ENCODE results near the gene NLK. TPM values are rescaled to one million over a fixed set of nuclear protein-coding genes. Genes with fewer than 3 reads are reported as not detected.
"Not testable (repeated sequence)": the region's sequence is repeated elsewhere in the genome, so short reads cannot be mapped to it uniquely, and the experiment has no call there.

The NLK gene
- total RNA-seq, 2 experiments from 2014 or later: 8.7 to 8.8 TPM

DNA sequence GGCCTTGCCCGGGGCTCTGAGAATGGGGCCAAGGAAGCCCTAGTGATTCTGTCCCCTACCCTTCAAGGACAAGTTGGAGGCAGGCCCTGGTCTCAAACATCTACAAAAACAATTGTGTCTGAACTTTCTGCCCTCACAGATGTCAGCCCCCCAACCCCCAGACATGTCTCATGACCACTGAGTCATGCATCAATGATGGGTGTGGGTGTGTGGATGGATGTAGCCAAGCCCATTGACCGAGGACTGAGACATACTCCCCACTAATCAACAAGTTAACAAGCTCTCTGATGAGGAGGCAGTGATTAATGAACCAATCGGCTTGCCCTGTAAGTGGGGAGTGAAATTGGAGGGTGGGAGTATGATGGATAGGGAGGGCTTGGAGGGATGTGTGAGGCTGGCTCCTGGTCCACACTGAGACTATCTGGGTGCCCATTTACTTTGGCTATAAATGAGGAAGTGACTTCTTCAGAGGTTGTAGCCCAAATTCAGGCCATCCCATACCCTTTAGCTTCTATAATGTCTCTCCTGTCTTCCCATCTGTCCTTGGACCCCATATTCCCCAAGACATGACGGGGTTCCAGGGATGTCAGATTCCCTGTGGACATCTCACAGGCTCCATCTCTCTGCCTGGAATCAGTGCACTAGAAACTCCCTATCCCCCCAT lies 179.4 kb downstream of the NLK start:
- Mint-ChIP-seq H3K27me3 (ENCODE audit: low read depth) (peaks cover 7% of the 10 kb centered on the region), H3K4me3 (no peak overlapping the region), H3K4me1 (ENCODE audit: low read depth) (no peaks in the 10 kb centered on the region), H3K9me3 (no peaks in the 10 kb centered on the region), H3K27ac (no peak overlapping the region), H3K36me3 (ENCODE audit: low read depth) (no peaks in the 10 kb centered on the region)
- CTCF ChIA-PET: no interaction called here
- intact Hi-C loops (cut with micrococcal nuclease): no loop called here
- DNase-seq: no peak

DNA sequence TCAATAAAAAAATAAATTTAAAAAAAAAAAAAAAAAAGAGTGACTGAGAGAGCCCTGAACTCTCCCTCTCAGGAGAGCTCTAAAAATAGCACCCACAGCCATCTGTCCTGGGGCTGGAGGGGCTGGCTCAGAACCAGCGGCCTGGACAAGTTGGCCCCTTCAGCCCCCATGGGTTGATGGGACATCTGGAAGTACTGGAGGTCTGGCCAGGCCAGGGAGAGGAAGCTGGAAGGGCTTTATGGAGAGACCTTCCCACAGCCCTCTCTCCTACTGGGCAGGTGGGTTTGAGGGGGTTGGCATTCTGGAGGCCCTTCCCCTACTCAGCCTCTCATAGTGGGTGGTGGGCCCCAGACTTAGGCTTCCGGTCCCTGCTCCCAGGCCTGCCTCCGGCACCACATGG lies 182.8 kb downstream of the NLK start:
- Mint-ChIP-seq H3K27ac (no peak overlapping the region), H3K36me3 (ENCODE audit: low read depth) (no peaks in the 10 kb centered on the region), H3K4me1 (ENCODE audit: low read depth) (peaks cover 5% of the 10 kb centered on the region), H3K4me3 (no peak overlapping the region), H3K27me3 (ENCODE audit: low read depth) (peaks cover 30% of the 10 kb centered on the region), H3K9me3 (no peaks in the 10 kb centered on the region)
- intact Hi-C loops (cut with micrococcal nuclease): no loop called here
- DNase-seq: no peak
- CTCF ChIA-PET: no interaction called here

- Mint-ChIP-seq H3K27ac (no peak overlapping the region), H3K4me3 (no peak overlapping the region), H3K9me3 (no peaks in the 10 kb centered on the region), H3K4me1 (ENCODE audit: low read depth) (peaks cover 5% of the 10 kb centered on the region), H3K36me3 (ENCODE audit: low read depth) (no peaks in the 10 kb centered on the region), H3K27me3 (ENCODE audit: low read depth) (peaks cover 35% of the 10 kb centered on the region)
- CTCF ChIA-PET: no interaction called here
- intact Hi-C loops (cut with micrococcal nuclease): no loop called here
- DNase-seq: no peak
Measured at GRCh38 chr17:28225867-28226266, 183.4 kb downstream of the NLK start.

- H3K4me1 Mint-ChIP-seq (ENCODE audit: low read depth): peaks cover 5% of the 10 kb centered on the region
- H3K36me3 Mint-ChIP-seq (ENCODE audit: low read depth): no peaks in the 10 kb centered on the region
- H3K27me3 Mint-ChIP-seq (ENCODE audit: low read depth): peaks cover 35% of the 10 kb centered on the region
- intact Hi-C loops (cut with micrococcal nuclease): no loop called here
- no peak for DNase-seq
- H3K27ac Mint-ChIP-seq: no peak overlapping the region
- H3K9me3 Mint-ChIP-seq: no peaks in the 10 kb centered on the region
- CTCF ChIA-PET: interaction anchor here (0.6 kb wide), 1 partner anchor 60 kb away, joined by 3 read pairs; no protein-coding TSS in a partner anchor
- no peak overlapping the region for H3K4me3 Mint-ChIP-seq
Measured at GRCh38 chr17:28226563-28227315, 184.3 kb downstream of the NLK start.

DNA sequence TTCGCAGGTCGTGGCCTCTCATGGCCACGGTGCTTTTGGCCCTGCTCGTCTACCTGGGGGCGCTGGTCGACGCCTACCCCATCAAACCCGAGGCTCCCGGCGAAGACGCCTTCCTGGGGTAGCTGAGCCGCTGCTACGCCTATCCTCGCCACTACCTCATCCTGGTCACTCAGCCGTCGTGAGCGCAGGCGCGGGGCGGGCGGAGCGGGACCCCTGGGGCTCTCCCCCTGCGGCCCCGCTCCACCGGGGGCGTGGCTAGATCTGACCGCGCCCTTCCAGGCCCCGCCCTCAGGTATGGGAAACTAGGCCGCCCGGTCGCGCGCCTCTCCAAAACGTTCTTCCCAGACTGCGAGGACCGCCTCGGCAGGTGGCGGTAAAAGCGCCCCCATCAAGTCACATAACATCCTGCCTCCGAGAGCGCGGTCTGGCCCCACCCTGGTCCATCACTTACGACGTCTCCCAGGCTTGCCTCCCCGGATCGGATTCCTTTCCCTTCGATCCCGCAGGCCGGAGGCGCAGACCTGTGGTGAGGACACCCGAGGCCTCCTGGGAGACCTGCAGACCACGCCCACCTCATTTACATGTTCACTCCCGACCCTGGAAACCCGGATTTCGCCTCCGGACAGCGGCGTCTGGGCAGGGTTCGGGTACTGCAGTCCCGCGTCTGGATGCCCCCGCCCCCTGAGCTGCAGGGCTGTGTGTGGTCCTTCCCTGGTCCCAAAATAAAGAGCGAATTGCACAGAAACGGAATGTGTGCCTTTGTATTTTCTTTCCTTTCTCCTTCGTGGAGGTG lies 185.0 kb downstream of the NLK start:
- Mint-ChIP-seq H3K9me3 (no peaks in the 10 kb centered on the region), H3K27me3 (ENCODE audit: low read depth) (peaks cover 37% of the 10 kb centered on the region), H3K36me3 (ENCODE audit: low read depth) (no peaks in the 10 kb centered on the region), H3K27ac (no peak overlapping the region), H3K4me1 (ENCODE audit: low read depth) (peaks cover 5% of the 10 kb centered on the region), H3K4me3 (peak overlapping the region; percentile 69)
- CTCF ChIA-PET: interaction anchor here (0.6 kb wide), 2 partner anchors 58 to 59 kb away, joined by 3 read pairs; no protein-coding TSS in a partner anchor
- intact Hi-C loops (cut with micrococcal nuclease): no loop called here
- peak; percentile 38 for DNase-seq

DNA sequence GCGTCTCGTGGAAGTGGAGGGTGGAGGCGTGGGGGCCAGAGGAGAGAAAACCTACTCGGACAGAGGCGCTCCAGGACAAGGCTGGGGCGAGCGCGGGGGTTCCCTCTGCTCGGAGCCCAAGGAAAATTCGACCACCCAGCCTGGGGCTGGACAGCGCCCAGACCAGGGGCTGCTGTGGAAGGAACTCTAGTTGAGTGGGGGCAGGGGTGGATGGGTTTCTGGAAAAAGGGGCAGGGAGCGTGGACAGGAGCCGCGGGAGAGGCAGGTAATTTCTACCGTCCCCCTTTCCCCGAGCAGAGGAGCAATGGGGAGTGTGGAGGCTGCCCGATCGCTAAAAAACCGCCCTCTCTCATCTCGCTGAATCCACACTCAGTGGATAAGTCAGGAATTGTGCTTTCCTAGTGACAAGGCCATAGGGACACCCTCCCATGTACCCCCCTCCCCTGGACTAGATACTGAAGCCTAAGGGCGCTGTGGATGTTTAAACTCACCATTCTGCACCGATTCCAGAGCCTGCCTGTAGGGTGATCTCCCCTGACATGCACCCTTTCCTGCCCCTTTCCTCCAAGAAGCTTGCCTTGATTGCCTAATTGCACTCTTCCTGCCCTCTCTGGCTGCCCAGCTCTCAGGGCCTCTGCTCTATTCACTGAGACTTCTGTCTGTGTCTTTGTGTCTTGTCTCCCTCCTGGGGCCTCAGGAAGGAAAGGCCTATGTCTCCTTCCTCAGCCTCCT lies 185.8 kb downstream of the NLK start:
- H3K27me3 Mint-ChIP-seq (ENCODE audit: low read depth): peaks cover 41% of the 10 kb centered on the region
- H3K36me3 Mint-ChIP-seq (ENCODE audit: low read depth): no peaks in the 10 kb centered on the region
- H3K9me3 Mint-ChIP-seq: no peaks in the 10 kb centered on the region
- H3K4me1 Mint-ChIP-seq (ENCODE audit: low read depth): peaks cover 5% of the 10 kb centered on the region
- peak overlapping the region; percentile 69 for H3K4me3 Mint-ChIP-seq
- DNase-seq: no peak
- no peak overlapping the region for H3K27ac Mint-ChIP-seq
- intact Hi-C loops (cut with micrococcal nuclease): no loop called here
- CTCF ChIA-PET: interaction anchor here (0.6 kb wide), 1 partner anchor 57 kb away, joined by 3 read pairs; no protein-coding TSS in a partner anchor

DNA sequence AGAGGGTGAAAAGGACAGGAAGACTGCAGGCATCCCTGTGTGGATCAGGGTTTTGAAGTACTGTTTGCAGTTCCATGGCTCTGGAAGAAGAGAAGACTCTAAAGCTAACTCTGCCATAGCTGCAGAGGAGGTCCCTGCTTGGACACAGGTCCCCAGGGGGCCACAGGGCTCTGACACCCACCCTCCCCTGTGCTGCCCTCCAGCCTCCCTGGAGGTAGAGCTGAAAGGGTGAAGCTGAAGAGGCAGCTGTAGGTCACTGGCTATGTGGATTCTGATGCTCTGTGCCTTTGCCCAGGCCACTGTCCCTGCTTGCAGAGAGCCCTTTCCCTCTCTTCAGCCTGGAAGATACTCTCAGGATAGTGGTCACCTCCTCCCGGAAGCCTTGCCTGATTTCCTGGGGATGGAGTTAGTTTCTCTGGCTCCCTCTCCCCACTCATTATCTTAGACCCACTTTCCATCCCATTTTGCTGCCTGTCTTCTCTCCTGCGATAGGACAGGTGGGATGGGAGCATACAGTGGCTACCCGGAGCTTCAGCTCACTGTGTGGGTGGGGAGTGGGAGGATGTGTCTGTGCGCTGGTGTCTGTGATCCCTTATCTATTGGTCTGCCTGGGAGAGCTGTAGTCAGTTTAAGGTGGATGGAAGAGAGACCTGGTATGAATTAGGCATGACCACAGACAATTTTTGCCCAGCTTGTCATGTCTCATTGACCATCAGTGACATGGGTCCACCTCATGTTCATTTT lies 186.7 kb downstream of the NLK start:
- no peak overlapping the region for H3K27ac Mint-ChIP-seq
- DNase-seq: no peak
- peaks cover 41% of the 10 kb centered on the region for H3K27me3 Mint-ChIP-seq (ENCODE audit: low read depth)
- no peaks in the 10 kb centered on the region for H3K36me3 Mint-ChIP-seq (ENCODE audit: low read depth)
- intact Hi-C loops (cut with micrococcal nuclease): no loop called here
- H3K4me3 Mint-ChIP-seq: no peak overlapping the region
- no peaks in the 10 kb centered on the region for H3K9me3 Mint-ChIP-seq
- peaks cover 5% of the 10 kb centered on the region for H3K4me1 Mint-ChIP-seq (ENCODE audit: low read depth)
- CTCF ChIA-PET: interaction anchor here (0.8 to 1.1 kb wide), 2 partner anchors 79 to 188 kb away, joined by 3 read pairs; no protein-coding TSS in a partner anchor

DNA sequence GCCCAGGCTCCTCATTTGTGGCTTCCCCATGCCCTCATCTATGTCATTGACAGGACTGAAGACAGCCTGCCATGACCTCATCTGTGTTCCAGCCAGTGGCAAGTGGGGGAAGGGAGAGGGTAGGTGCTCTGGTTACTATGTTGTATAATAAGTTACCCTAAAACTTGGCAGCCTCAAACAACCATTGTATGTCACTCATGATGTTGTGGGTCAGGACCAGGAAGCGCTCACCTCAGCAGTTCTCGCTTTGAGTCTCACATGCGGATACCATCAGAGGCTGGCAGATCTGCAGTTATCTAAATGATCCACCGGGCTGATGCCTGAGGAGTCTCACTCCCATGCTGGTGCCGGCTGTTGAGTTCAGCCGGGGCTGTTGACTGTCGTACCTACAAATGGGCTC lies 187.5 kb downstream of the NLK start:
- Mint-ChIP-seq H3K4me3 (no peak overlapping the region), H3K9me3 (no peaks in the 10 kb centered on the region), H3K27ac (no peak overlapping the region), H3K36me3 (ENCODE audit: low read depth) (no peaks in the 10 kb centered on the region), H3K4me1 (ENCODE audit: low read depth) (peaks cover 5% of the 10 kb centered on the region), H3K27me3 (ENCODE audit: low read depth) (peaks cover 41% of the 10 kb centered on the region)
- intact Hi-C loops (cut with micrococcal nuclease): loop anchor here (5.0 kb wide), 1 partner anchor 87 kb away; the partner anchor contains the start of gene TMEM97
- CTCF ChIA-PET: interaction anchor here (1.1 kb wide), 1 partner anchor 187 kb away, joined by 3 read pairs; no protein-coding TSS in a partner anchor
- DNase-seq: peak; percentile 25

DNA sequence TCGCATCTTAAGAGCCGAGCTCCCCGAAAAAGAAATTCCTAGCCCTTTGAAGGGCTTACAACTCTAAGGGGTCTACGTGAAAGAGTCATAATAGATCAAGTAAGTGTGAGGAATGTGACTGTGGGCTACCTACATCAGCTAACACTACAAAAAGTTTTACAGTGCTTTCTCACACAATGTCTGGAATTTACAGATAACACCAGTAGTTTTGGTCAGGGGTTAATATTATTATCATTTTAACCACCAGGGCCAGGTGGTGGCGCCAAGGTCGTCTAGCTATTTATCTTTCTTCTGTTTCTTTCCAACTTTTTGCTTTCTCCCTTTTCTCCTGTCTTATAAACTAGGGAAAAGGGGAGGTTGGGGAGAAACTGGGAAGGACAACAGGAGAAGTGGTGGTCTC lies 188.1 kb downstream of the NLK start:
- CTCF ChIA-PET; H3K4me1 Mint-ChIP-seq (ENCODE audit: low read depth); H3K4me3 Mint-ChIP-seq; DNase-seq; H3K27ac Mint-ChIP-seq; H3K36me3 Mint-ChIP-seq (ENCODE audit: low read depth); H3K9me3 Mint-ChIP-seq: not testable (repeated sequence)
- intact Hi-C loops (cut with micrococcal nuclease): loop anchor here (5.0 kb wide), 1 partner anchor 87 kb away; the partner anchor contains the start of gene TMEM97
- H3K27me3 Mint-ChIP-seq (ENCODE audit: low read depth): peaks cover 41% of the 10 kb centered on the region

DNA sequence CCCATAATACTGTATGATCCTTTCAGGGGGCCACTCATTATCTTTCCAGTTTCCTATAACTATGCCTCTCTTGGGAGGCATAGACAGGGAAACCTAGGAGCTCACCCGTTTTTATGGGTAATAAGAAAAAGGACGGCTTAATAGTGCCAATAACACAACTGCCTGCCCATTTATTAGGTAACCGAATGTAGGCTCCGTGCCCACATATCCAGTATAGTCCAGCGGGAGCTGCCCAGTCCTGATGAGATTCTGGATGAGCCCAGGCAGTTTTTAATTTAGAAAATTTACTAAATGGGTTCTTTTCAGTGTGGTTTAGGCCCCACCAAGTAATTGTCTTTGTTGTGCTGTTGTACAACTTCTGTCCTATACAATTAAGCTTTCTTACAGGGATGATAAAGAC lies 189.1 kb downstream of the NLK start:
- intact Hi-C loops (cut with micrococcal nuclease): loop anchor here (2.0 to 5.0 kb wide), 2 partner anchors 86 to 185 kb away; partner anchors contain the start of gene TMEM97
- H3K4me1 Mint-ChIP-seq (ENCODE audit: low read depth); H3K4me3 Mint-ChIP-seq; H3K9me3 Mint-ChIP-seq; H3K27ac Mint-ChIP-seq; H3K36me3 Mint-ChIP-seq (ENCODE audit: low read depth); DNase-seq: not testable (repeated sequence)
- peaks cover 37% of the 10 kb centered on the region for H3K27me3 Mint-ChIP-seq (ENCODE audit: low read depth)
- CTCF ChIA-PET: interaction anchor here (0.5 to 1.9 kb wide), 6 partner anchors 14 to 337 kb away, joined by 3 to 7 read pairs (median 3); no protein-coding TSS in a partner anchor

Measured in activated naive CD4-positive, alpha-beta T cell treated with anti-CD3 and anti-CD28 coated beads for 36 hours (primary cell).